ENCODE results near the gene SMC3.
"Not testable (repeated sequence)": the region's sequence is repeated elsewhere in the genome, so short reads cannot be mapped to it uniquely, and the experiment has no call there.

The SMC3 gene

DNA sequence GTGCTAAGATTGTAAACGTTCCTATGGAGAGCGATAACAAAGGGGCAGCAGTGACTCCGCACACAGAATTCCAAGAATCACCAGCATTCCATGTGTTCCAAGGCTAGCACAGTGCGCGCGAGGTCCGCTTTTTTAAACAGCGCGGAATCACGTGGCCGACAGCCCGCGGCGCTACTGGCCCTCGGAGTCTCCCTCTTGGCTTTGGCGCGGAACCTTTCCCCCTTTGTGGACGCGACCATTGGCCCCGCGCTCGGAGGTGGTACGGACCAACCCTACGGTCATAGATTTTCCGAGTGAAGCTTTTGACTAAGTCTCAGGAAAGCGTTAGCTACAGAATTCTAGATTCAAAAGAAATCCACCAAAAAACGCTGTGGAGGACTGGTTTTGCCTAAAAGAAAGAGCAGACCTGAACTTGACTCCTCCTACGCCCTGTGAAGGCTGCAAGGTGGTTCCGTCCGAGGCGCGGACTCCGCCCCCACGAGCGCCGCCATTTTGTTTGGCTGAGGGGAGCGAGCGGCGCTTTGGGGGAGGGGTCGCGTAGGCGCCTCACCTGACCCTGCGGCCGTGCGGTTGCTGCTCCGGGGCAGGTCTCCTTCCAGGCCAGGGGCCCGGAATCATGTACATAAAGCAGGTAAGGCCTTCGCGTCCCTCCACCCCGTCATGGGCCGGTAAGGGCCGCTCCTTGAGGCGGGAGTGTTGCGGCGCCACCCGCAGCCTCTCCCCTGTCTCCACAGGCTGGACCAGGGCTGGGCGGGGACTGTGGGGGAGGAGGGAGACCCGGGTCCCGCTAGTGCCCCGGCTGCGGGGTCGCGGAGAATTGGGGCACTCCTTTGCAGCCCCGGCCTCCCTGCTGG, at the start of gene SMC3:
TSS of gene SMC3 (plus strand) at position 495 of the 854 bp plus-strand sequence. CDS start at position 617, 122 bp downstream.
- peak; percentile 81 for DNase-seq

DNA sequence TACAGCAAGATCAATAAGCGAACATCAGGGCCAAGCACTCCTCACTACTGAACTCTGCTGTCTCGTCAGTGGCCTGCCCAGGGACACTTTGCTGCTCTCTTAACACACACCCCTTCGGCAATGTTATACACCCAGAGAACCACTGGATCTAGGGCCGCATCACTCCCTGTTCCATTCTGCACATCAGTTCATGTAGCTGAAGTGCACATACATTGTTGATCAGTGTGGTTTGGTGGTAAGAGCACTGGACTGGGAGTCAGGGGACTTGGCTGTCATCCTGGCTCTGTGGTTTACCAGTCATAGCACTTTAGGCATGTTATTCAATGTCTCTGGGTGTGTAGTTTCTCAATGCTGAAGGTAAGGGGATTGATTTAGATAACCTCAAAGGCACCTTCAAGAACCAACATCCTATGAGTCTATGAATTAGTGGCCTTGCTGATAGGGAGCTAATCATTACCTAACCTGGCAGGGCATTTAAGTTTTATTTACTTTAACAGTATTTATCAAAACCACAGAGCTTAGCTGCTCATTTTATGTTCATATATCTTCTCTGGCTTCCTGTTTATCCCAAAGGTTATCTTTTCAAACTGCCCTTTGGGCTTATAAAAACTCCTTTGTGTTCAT, 45.0 kb upstream of the SMC3 start:
- no peak for DNase-seq

DNA sequence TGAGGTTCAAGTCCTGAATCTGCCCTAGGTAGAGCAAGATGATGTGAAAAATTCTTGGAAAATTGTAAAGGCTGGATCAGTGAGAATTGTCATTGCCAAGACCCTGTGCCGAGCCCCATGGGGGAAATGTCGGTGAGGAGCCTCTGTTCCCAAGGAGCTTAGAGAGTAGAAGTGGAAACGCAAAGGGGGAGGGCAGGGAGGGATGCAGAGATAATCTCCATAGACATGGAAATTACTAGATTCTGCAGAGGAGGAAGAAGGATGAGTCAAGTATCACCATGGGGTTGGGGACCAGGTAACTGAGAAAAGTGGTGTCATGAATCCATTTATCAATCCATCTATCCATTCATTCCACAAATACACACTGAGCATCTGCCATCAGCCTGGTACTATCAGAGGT, 43.8 kb upstream of the SMC3 start:
- no peak for DNase-seq

DNA sequence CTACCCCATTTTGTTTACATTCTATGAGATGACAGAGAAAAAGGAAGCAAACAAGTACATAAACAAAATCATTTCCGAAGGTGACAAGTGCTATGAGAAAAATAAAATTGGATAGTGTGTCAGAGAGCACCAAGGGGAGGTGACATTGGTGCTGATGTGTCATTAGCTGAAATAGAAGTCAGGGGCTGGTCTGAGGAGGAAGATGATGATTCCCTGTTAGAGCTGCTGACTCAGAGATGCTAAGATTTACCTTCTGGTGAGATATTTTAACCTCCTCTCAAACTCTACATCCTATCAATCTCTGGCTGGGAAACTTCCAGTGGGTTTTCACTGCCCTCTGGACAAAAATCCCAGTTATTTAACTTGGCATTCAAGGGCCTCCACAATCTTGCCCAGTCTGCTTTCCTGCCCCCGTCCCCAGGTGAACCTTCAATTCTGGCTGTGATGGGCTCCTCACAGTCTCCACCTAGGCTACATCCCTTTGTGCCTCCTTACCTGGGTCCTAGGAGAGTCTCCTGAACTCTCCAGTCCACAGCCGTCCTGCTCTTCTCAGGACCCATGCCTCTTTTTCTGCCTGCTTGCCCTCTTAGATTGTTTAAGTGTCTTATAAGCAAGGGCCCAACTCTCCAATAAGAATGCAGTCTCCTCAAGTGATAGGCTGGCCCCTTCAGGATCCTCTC, 43.2 kb upstream of the SMC3 start:
- DNase-seq = no peak

DNA sequence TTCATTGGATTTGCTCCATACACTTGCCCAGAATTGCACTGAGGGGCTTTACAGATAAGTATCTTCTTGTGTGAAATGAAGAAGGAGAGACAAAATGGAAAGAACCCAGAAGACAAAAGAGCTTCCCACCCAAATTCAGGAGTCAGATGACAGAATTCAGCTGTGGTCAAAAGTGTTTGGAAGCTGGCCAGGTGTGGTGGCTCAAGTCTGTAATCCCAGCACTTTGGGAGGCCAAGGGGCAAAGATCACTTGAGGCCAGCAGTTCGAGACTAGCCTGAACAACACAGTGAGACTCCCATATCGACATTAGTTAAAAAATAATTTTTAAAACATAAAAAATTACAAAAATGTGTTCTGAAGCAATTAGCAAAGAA, 42.6 kb upstream of the SMC3 start:
- no peak for DNase-seq

DNA sequence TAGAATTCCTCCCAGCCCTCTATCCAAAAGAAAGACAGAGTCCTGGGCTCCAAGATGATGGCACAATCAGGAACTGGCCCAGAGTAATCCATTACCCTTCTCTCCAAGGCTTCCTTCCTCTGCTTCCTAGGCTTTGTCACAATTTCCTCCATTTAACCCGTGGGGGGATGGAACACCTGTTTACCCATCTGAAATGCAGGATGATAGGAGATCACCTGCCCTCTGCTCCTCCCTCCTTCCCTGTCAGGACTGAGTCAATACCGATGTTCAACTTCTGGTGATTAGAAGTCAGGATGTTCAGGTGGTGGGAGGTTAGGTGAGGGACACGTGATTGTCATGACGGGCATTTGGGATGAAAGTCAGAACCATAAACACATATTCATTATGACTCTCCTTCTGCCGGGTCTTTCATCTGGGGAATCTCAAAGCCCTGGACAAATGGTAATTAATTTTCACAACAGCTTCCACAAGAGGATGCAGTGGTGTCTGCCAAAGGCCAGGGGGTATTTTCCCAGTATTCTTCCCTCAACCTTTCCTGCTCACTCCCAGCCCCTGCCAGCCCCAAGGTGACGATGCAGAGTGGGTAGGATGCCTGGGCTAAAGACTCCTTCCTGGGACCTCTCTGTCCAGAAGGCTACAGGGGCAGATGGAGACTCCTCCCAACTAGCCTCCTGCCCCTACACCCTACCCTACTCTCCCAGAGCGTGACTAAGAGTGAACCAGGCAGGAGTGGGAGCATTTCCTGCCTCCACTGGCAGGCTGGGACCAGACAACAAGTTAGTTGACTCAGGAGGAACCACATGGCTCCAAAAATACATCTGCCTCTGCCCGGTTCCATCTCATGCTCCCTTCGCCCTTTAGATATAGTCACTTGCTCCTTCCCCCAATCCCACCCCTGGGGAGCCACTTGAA, 41.9 kb upstream of the SMC3 start:
- no peak for DNase-seq

DNA sequence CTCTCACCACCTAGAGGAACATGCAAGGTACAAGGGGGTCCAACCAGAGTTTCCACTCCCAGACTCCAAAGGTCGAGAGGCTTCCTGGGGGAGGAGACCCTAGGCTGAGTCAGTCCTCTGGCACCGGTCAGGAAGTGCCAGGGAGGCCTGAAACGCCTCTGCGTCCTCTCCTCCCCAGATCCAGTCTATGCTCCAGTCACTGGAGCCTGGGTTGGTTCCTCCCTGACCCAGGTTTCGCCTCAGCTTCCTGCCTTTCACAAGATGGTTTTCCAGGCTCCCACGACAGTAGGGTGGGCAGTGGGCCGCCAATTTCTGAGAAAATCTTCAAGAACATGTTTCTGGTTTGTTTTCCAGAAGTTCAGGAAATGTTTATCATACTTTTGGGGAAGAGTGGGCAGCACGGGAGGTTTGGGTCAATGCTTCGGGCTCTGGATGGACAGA, 39.7 kb upstream of the SMC3 start:
- no peak for DNase-seq

DNA sequence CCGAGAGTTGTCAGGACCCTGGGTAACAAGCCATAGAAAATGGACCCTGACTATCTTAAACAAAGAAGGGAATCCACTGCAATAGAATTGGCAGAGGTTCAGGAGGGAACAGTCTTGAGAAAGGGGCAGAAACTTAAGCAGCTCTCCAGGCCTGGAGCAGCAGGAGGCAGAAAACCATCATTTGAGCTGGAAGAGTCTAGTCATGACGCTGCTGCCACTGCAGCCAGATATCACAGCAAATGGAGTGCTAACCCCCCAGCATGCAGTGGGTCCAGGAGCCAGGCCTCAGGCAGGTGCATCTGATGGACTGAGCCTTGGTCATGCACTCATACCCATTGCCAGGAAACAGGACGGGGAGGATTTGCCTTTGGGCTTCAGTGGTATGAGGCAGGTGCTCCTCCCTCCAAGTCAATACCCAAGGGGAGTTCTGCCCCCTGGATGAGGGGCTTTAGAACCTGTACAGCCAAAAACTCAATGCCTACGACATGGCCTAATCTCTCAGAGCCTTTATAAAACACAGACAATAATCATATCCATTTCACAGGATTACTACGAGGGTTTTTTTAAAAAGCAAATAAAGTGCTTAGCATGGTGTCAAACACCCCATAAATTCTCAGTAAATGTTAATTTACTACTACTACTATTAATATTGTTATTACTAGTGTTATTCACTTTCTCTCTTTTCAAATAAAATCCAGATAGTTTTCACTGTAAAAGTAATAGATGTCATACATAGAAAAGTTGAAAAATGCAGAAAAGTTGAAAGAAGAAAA, 39.1 kb upstream of the SMC3 start:
- DNase-seq = no peak

DNA sequence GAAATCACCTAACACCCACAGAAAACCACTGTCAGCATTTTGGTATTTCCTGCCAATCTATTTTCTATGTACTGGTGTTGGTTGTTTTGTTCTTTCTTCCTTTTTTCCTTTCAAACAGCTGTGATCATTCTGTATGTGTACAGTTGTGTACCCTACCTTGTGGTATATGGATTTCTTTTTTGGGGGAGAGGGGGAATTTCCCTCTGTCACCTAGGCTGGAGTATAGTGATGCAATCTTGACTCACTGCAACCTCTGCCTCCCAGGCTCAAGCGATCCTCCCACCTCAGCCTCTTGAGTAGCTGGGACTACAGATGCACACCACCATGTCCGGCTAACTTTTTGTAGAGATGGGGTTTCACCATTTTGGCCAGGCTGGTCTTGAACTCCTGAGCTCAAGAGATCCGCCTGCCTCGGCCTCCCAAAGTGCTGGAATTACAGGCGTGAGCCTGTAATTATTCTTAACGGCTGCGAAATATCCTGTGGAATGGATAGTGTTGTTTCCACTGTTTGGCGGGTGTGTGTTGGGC, 38.4 kb upstream of the SMC3 start:
- DNase-seq = not testable (repeated sequence)

DNA sequence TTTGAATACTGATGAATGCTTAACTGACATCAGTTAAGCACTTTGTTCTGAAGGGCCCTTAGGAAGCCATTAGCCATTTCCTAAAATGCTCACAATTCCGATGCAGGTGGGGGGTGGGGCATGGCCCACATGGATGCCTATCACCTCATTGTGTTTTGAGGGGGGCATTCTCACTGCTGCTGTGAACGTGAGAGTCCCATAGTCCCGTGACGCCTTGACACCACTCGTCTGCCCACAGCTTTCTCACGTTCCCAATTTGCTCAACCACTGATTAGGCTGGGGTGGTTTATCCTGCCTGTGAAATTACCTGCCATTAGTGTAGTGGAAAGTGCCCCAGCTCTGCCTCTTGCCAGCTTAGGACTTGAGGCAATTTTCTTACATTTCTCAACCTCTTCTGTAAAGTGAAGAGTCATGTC, 37.9 kb upstream of the SMC3 start:
- no peak for DNase-seq

DNA sequence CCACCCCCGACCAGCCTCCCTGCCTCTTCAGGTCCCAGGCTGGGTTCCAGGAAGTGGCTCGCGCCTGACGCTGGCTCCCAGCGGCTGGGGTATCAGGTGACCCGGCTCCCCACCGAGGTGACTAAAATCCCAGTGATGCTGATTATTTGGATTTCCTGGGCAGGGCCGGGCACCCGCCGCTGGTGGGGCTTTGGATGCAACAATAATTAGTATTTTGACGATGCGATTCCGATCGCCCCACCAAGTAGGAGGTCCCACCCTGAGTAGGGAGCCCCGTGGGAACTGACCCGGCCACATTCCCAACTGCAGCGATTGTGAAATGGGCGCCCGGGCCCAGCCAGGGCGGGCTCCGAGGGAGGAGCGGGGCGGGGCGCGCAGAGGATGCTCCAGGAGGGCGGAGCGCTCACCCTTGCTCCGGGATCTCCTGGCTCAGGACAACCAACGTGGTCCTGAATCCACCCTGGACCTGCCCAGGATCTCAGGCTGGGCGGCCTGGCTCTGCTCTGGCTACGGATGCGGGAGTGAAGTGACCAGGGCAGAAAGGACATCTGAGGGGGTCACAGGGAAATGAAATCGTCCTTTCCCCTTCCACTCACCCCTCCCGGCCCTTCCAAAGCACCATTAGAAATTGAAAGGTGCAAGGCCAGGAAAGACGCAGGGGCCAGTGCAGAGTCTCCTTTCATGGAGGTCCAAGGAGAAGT, 37.2 kb upstream of the SMC3 start:
- DNase-seq = no peak

DNA sequence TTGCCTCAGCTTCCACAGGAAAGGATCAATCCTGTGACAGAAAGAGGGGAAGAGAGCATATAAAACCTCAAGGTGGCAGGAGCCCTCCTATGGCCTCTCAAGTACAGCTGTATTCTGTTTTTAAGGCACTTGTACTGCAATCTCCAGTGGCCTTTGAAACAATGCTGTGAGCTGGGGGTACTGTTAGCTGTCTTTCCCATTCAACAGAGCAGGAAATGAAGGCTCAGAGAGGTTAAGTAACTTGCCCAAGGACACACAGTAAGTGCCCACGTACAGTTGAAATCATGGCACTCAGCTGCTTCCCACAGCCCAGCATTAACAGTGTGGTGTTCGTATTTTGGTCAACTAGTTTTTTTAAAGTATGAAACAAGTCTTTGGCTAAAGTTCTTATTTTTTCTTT, 35.8 kb upstream of the SMC3 start:
- no peak for DNase-seq

DNA sequence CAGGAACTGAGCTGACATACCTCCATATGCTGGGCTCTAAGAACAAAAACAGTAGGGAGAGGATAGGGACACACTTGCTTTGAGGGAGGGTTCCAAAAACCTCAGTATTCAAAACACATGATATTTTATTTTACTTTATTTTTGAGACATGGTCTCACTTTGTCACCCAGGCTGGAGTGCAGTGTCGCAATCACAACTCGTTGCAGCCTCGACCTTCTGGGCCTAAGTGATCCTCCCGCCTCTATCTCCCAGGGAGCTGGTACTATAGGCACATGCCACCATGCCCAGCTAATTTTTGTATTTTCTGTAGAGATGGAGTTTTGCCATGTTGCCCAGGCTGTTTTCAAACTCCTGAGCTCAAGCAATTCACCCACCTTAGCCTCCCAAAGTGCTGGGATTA, 34.9 kb upstream of the SMC3 start:
- DNase-seq = not testable (repeated sequence)

DNA sequence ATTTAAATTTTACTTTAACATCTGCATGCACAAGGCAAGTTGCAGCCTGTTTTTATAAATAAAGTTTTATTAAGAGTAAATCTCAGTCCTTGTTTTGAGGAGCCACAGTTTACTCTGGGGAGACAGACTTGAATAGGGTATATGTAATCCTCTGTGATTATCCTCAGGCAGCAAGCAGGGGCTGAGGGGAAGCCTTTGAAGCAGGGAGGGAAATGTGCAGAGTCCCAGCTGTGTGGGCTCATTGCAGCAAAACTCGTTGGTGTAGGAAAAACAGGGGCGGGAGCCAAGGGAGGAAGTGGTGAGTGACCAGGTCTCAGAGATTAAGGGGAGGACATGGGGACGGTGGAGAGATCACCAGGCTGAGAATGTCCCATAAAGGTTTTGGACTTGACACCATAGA, 34.3 kb upstream of the SMC3 start:
- DNase-seq = no peak

DNA sequence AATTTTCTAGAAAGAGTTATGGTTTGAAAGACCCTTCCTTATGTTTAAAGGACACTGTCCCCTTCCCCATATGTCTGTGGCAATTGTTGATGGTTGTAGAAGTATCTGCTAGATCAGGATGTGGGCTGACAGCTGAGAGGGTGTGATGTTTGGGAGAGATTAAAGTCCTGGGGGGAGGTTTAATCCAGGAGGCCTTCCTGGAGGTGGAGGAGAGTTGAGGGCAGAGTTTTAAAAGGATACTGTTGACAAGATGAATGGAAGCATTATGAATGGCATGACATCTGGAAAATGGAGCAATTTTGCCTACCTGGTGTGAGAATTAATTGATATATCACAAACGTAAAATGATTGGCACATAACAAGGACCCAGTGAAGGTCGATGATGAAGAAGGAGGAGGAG, 32.9 kb upstream of the SMC3 start:
- no peak for DNase-seq

DNA sequence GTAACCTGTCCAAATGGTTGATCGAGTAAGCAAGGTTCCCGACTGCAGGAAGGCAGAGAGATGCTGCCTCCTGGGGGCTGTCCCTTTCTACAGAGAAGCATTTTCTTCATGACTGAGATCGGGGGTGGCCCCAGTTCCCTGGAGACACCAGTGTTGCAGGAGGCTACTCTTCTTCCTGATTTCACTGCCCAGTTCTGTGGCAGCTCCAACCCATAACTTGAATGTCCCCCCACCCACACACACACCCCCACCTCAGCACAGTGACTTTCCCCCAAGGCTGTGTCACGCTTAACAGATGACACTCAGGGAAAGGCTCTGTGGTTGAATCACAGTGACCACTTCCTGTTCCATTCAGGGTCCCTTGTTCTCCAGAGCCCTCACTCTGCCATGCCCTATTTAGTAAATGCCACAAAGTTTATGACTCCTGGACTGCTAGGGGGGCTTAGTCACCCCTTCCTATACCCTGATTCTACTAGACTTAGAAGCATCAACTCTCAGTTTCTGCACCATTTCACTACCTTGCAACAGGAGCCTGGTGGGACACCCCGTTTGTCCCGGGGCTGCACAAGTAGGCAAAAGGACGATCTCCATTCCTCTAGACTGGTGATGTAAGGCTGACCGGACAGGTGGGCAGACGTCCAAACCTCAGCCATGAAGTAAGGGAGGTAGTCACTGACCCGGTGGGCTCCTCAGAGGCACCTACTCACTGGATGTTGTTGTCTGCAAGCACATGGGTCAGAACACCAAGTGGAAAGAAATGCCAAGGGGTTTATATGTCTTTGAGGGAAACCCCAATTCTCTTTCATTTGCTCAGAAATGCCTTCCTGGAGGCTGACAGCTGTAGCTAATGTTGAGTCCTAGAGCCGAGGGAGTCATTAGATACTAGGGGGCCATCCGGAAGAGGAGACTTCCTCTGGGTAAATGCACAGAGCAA, 31.3 kb upstream of the SMC3 start:
- DNase-seq = no peak

DNA sequence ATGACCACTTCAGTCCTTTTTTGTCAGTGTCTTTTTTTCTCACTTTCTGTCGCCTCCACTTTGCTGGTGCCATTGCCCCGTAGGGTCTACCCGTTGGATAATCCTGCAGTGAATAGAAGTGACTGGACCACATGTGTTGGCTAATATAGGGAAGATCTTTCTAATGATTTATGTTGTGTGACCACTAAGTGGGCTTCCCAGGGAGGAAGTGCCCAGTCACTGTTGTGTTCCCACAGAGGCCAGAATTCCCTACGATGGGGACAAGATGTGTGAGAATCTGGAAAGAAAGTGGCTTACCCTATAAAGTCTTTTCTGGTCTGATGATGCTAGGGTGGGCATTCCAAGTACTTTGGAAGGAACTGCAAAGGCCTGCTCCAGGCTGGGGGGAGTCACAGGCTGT, 28.4 kb upstream of the SMC3 start:
- no peak for DNase-seq

DNA sequence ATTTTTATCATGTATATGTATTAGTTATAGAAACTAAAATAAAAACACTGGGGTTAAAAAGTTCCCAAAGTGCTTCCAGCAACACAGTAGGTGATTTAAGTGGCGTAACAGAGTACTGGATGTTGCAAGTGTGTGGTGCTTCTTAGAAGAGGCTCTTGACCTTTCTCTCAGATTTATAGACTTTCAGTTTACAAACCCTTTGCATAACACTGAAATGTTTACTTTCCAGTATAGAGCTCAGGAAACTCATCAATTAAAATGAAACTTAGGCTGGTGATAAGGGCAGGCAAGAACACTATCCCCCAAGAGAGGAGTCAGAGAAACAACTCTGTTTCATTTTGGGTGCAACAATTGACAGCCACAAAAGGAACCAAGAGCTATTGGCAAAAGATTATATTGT, 27.5 kb upstream of the SMC3 start:
- DNase-seq = no peak

DNA sequence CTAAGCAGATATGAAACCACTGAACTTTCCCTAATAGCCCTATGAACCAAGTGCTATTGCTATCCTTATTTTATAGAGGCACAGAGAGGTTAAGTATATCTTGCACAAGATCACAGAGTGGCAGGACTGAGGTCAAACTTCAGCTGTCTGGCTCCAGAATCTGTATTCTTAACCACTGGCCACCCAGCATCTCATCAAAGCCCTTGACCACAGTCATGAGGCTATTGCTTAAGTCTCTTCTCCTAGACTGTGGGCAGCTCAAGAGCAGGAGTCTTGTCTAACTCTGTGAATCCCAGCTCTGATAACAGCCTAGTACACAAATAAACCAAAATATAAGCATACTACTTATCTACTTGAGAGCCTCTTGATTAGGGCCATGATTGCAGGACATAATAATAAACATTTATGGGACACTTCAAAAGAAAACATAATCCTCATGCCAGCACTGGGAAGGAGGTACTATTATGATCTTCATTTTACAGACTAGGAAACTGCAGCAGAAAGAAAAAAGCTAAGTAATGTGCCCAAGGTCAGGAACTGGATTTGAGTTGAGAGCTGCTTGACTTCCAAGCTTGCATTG, 22.4 kb upstream of the SMC3 start:
- no peak for DNase-seq

DNA sequence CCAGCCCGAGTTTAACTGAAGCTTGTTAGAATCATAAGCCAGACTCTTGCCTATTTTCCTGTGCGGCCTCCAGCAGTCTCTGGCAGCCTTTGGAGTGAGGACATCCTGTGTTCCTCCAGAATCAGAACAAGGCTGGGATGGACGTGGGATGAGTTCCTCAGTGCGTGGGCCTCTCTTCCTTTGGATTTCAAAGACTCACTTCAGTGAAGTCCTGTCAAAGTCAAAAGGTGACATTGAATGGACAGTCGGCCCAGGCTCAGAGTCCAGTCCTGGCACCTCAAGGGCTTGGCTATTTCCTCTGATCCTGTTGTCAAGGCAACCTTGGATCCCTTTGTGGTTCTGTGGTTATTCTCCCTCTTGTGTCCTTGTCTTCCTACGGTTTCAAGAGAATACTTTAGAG, 21.4 kb upstream of the SMC3 start:
- no peak for DNase-seq
